ENCODE results near the gene TMED1. TPM values are rescaled to one million over a fixed set of nuclear protein-coding genes. Genes with fewer than 3 reads are reported as not detected.

Gene TMED1, protein sequence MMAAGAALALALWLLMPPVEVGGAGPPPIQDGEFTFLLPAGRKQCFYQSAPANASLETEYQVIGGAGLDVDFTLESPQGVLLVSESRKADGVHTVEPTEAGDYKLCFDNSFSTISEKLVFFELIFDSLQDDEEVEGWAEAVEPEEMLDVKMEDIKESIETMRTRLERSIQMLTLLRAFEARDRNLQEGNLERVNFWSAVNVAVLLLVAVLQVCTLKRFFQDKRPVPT
- 12.1 and 14.2 TPM in 2 replicates for total RNA-seq

DNA sequence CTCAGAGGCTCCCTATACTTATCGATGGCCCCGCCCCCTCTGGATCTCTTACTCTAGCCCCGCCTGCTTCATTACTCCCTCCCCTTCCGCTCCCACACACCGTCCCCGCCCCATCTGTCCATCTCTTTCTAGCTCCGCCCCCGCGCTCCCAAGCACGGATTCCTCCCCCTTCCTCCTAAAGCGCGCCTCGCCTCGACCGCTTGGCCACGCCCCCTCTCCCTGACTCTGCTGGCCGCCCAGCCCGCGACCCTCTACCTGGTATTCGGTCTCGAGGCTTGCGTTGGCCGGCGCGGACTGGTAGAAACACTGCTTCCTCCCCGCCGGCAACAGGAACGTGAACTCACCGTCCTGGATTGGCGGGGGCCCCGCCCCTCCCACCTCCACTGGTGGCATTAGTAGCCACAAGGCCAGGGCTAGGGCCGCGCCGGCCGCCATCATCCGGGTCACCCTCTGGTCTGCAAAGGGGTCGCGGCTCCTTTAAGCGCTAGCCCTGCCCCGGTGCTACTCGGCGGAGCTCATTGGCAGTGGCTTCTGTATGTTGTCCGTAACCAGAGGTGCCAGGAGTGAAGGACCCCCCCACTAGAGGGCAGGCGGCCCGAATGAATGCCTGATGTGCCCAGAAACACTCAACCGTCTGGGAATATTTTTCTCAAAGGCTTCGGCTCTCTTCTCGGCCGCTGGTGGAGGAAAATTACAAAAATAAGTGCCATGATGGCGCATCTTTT lies at the start of gene TMED1:
TSS of gene TMED1 (minus strand) at position 459 of the 725 bp plus-strand sequence. CDS start at position 438, 21 bp downstream.
- intact Hi-C loops (cut with micrococcal nuclease) = loop anchor here (1.0 to 10.0 kb wide), 12 partner anchors 28 to 503 kb away; partner anchors contain the start of genes CARM1, KEAP1, KRI1 and QTRT1

DNA sequence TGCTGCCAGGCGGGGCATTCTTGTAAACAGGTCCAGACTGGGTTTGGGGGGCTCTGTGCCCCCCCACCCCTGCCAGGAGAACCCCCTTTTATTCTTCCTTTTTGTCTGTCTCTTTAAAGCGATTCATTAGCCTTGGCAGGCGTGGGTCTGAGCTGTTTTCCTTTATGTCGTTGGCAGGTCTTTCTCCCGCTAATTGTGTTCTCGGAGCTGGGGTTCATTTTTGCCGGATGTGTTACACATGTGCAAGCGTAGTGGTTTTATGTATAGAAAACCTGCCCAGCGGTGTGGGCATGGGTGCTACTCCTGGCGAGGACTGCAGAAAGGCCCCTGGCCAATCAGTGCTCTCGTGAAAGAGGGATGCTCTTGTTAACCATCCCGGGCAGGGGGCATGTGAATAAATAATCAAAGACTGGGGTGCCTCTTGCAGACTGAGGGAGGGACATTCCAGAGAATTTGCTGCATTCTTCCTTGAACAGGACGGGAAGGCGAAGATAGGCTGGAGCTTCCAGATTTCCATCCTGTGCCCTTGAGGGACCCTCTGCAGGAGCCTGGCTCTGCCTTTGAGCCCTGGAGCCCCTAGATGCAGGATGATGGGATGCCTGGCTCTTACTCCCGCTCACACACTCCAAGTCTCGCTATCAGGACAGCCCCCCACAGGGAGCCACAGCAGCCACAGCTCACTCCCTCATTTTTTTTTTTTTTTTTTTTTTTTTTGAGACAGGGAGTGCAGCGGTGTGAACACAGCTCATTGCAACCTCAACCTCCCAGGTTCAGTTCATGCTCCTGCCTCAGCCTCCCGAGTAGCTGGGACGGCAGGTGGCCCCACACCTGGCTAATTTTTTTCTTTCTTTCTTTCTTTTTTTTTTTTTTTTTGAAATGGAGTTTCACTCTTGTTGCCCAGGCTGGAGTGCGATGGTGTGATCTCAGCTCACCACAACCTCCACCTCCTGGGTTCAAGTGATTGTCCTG lies 49.5 kb upstream of the TMED1 start:
- intact Hi-C loops (cut with micrococcal nuclease) = no loop called here

GRCh38 chr19:10884274-10884673 lies 48.3 kb upstream of the TMED1 start:
- intact Hi-C loops (cut with micrococcal nuclease) = no loop called here

DNA sequence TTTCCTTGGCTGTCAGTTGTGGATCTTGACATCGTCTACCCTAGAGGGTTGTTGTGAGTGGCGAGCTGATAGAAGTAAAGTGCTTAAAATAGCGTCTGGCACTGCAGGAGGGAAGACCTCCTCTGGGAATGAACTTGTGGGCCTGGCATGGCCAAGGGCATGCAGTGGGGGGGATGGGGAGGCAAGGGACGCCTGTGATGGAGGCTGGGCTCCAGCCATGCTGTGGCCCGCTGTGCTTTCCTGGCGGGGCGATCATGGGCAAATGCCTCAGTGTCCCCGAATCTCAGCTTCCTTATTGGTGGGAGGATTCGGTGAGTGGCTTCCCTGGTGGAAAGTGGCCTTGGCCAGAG lies 46.1 kb upstream of the TMED1 start:
- intact Hi-C loops (cut with micrococcal nuclease) = no loop called here

GRCh38 chr19:10881403-10882107 lies 45.5 kb upstream of the TMED1 start:
- intact Hi-C loops (cut with micrococcal nuclease) = no loop called here

DNA sequence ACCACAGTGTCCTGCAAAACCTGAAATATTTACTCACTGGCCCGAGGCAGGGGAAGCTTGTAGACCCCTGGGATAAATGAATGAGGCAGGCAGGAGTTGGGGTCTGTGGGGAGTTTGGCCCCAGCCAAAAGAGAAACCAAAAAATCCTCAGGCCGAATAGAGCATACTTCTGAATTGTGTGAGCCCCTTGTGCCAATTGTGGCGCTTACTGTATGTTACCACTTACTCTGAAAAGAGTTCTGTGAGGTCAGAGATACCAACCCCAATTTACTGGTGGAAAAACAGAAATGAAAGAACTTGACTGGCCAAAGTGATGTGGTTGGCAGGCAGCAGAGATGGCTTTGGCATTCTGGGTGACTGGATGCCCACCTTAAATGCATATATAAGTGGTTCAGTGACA lies 42.2 kb upstream of the TMED1 start:
- intact Hi-C loops (cut with micrococcal nuclease) = loop anchor here (2.0 kb wide), 1 partner anchor 51 kb away; the partner anchor contains the start of genes TIMM29 and YIPF2

DNA sequence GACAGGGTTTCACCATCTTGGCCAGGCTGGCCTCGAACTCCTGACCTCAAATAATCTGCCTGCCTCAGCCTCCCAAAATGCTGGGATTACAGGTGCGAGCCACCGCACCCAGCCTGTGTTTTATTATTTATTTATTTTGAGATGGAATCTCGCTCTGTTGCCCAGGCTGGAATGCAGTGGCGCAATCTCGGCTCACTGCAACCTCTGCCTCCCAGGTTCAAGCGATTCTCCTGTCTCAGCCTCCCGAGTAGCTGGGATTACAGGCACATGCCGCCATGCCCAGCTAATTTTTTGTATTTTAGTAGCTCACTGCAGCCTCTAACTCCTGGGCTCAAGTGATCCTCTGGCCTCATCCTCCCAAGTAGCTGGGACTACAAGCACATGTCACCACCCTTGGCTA lies 41.6 kb upstream of the TMED1 start:
- intact Hi-C loops (cut with micrococcal nuclease) = loop anchor here (2.0 kb wide), 1 partner anchor 51 kb away; the partner anchor contains the start of genes TIMM29 and YIPF2

- intact Hi-C loops (cut with micrococcal nuclease) = no loop called here
Measured at GRCh38 chr19:10876459-10877240, 40.6 kb upstream of the TMED1 start.

DNA sequence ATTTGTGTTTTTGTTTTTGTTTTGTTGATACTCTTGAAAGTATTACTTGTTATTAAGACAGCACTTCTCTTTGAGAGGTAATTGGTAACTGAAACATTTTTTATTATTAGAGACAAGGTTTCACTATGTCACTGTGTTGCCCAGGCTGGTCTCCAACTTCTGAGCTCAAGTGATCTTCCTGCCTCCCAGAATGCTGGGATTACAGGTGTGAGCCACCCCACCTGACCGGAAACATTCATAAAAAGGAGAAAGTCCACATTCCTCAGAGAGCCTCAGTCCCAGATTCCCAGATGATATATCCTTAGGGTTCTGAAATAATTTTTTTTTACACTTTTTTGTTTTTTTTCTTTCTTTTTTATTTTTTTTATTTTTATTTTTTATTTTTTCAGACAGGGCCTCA lies 38.0 kb upstream of the TMED1 start:
- intact Hi-C loops (cut with micrococcal nuclease) = no loop called here

DNA sequence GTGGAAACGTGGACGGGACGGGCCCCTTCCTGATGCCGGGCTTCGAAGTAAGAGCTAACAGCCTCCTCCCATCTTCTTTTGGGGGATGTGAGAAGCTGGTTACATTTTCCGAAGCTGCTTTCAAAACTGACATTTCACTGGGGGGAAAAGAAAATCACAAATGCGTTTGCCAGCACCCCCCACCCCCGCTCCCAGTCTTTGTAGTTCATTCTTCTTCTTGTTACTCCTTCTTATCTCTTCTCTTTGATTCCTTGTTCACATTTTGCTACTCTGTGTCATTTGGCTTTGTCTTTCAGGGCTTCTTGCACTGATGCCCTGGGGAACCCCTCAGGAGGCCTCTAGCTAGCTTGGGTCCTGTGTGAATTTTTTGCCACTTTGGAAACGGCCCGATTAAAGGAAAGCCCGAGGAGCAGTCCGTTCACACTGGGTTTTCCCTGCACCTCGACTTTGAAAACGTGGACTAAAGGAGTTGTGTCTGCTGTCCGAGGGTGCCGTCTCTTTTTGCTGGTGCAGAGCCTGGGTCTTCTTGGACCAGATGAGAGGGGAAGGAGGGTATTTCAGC lies 36.6 kb upstream of the TMED1 start:
- intact Hi-C loops (cut with micrococcal nuclease) = no loop called here

DNA sequence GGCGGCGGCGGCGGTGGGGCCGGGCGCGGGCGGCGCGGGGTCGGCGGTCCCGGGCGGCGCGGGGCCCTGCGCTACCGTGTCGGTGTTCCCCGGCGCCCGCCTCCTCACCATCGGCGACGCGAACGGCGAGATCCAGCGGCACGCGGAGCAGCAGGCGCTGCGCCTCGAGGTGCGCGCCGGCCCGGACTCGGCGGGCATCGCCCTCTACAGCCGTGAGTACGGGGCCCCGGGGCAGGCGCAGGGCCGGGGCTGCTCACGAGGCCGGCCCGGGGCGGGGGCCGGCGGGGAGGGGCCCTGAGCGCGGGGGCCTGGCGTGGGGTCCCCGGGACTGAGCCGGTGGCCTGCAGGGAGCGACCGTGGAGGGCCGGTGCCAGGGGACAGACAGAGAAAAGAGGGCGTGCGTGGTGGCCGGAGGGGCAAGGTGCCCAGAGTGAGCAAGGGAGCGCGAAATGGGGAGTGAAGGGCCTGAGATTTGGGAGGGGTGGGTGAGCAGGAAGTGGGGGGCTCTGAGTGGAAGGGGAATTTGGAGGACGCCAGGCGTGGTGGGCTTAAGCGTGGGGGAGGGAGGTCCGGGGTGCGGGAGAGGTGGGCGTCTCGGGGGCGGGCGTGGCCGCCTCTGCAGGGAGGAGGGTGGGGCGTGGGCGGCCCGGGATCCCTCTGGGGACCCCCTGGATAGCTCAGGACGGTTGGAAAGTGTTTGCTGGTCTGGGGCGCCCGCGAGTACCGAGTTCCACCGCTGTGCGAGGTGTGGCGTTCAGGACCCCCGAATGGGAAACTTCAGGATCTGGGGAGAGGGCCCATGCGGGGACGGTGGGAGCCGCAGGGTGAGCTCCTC lies 35.9 kb upstream of the TMED1 start:
- intact Hi-C loops (cut with micrococcal nuclease) = loop anchor here (1.0 to 2.0 kb wide), 12 partner anchors 7 to 474 kb away; partner anchors contain the start of genes CCDC159, ILF3, KEAP1 and KRI1

GRCh38 chr19:10870955-10871603 lies 35.1 kb upstream of the TMED1 start, which contains the start of gene CARM1:
Gene CARM1, plus strand, starts transcription at chr19:10871553. Its CDS starts 150 bp downstream, at chr19:10871703.
- intact Hi-C loops (cut with micrococcal nuclease) = loop anchor here (1.0 to 2.0 kb wide), 12 partner anchors 8 to 475 kb away; partner anchors contain the start of genes CCDC159, ILF3, KEAP1 and KRI1

DNA sequence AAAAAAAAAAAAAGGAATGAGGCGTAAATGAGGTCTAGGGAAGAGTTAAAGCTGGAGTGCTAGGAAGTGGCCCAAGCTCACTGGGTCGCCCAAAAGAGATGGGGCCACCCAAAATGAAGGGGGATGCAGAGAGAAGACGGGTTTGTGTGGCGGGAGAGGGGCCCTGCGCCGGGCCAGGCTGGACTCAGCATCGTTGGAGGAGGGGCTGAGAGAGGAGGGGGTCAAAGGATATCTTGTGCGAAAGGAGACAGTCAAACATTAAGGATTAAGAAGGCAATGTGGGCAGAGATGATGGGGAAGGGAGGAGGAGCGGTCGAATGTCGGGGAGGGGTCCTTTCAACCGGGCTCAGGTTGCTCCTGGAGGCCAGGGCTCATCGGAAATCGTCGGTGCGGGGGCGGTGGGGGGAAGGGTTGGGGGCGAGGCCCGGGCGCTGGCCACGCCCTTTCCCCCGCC lies 34.5 kb upstream of the TMED1 start:
- intact Hi-C loops (cut with micrococcal nuclease) = loop anchor here (2.0 kb wide), 4 partner anchors 74 to 368 kb away; partner anchors contain the start of genes KEAP1, KRI1 and SMARCA4

DNA sequence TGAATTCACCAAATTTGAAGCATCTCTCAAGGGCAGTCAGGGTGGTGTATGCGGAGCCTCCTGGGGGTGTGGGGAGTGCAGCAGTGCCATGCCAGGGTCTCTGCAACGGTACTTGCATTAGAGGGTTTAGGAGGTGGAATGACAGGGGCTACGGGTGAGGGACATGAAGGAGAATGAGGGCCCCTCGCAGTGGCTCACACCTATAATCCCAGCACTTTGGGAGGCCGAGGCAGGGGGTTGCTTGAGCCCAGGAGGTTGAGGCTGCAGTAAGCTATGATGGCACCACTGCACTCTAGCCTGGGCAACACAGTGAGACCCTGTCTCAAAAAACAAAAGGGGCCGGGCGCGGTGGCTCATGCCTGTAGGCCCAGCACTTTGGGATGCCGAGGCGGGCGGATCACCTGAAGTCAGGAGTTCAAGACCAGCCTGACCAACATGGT lies 33.9 kb upstream of the TMED1 start:
- intact Hi-C loops (cut with micrococcal nuclease) = loop anchor here (2.0 kb wide), 4 partner anchors 73 to 367 kb away; partner anchors contain the start of genes KEAP1, KRI1 and SMARCA4

- intact Hi-C loops (cut with micrococcal nuclease) = no loop called here
Measured at GRCh38 chr19:10868872-10869547, 33.0 kb upstream of the TMED1 start.

- intact Hi-C loops (cut with micrococcal nuclease) = no loop called here
Measured at GRCh38 chr19:10866495-10866894, 30.5 kb upstream of the TMED1 start.

GRCh38 chr19:10864538-10864899 lies 28.5 kb upstream of the TMED1 start:
- intact Hi-C loops (cut with micrococcal nuclease) = loop anchor here (1.0 kb wide), 2 partner anchors 28 to 147 kb away; partner anchors contain the start of gene TMED1
